RCC 7860 (cell line): Measurements from ENCODE around the gene NDUFA11.
A peak's percentile ranks its signal among the peaks of the same experiment; 100 is the strongest.

Experiments
- DNase-seq: peaks from one replicate; pipeline ENCODE4 v3.0.0-alpha.2; 2015; ENCODE audit warnings: low spot score
- FAIRE-seq: peaks from 2 replicates; lab custom pipeline; 2012; peaks lifted over from hg19 to GRCh38; lab: Jason Lieb, UNC

NDUFA11 gene

GRCh38 chr19:5903624-5904351 lies at the start of gene NDUFA11:
TSS of gene NDUFA11 (minus strand) at chr19:5903790. CDS start at chr19:5903708, 82 bp downstream.
- DNase-seq (peak; percentile 85), FAIRE-seq (no peak)

DNA sequence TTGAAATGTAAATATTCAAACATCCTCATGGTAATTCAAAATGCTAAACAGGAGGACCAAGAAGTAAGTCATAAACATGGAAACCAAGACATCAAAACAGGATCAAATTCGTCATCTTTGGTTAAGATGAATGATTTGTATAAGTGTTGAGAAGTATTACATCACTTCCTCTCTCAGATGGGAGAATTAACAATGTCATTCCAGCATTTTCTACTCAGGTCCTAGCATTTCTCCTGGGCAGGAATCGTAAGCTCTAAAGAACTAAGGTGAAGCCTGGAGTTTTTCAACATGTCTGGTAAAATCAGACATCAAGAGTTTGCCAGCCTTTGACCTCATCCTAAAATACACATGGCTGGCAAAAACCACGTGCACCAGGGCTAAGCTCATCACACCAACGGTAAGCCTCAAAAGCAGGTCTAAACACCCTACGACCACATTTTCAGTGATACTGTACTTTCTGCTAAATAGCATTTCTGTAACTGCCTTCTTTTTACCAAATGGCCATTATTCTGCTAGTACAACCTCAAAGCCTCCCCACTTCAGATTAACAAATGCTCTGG lies 49.5 kb upstream of the NDUFA11 start:
- FAIRE-seq = no peak
- DNase-seq = peak; percentile 17

GRCh38 chr19:5952193-5953029 lies 48.8 kb upstream of the NDUFA11 start:
- FAIRE-seq (no peak), DNase-seq (no peak)

DNA sequence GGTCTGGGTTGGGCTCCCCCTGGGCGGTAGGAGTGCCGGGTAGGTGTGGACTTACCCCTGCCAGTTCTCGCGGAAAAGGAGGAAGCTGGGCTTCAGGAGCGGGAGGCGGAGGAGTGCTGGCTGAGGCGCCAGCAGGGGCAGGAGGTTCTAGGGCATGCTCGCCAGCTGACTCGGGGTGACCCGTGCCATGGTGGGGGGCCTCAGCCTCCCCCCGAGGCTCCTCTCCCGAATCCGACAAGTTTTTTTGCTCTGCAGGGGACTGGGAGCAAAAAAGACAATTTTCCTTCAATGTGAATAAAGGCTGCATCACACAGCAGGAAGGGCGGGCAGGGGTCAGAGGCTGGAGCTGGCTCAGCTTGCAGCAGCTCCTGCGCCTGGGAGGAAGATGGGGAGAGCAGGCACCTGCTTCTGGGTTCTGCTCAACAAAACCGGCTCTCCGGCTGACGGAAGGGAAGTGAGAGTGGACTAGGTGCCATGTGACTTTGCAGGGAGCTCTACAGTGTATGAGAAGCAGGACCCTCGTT lies 47.8 kb upstream of the NDUFA11 start:
- FAIRE-seq (no peak), DNase-seq (no peak)

- FAIRE-seq = no peak
- no peak for DNase-seq
These were observed 47.2 kb upstream of the NDUFA11 start for GRCh38 chr19:5950741-5951140.

DNA sequence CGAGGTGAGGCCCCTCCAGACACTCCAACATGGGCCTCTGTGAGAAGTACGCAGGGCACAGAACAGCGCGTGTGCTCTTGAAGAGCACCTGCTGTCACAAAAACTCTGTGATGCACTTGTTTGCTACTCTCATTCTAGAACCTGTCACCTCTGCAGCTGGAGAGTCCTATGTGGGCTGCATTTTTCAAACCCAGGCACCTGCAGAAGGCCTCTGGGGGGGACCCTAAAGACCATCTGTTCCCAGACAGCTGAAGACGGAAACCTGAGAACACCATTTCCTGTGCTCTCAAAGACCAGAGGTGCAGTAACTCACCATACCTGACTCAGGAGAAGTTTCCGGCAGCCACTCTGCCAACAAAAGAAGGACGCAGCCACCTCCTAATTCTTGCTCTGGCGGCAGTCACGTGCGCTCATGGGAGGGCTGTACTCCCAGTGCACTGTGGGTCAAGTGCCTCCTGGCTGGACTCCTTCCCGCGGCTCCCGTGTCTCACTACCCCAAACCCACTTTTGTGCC lies 46.3 kb upstream of the NDUFA11 start:
- DNase-seq (no peak), FAIRE-seq (no peak)

DNA sequence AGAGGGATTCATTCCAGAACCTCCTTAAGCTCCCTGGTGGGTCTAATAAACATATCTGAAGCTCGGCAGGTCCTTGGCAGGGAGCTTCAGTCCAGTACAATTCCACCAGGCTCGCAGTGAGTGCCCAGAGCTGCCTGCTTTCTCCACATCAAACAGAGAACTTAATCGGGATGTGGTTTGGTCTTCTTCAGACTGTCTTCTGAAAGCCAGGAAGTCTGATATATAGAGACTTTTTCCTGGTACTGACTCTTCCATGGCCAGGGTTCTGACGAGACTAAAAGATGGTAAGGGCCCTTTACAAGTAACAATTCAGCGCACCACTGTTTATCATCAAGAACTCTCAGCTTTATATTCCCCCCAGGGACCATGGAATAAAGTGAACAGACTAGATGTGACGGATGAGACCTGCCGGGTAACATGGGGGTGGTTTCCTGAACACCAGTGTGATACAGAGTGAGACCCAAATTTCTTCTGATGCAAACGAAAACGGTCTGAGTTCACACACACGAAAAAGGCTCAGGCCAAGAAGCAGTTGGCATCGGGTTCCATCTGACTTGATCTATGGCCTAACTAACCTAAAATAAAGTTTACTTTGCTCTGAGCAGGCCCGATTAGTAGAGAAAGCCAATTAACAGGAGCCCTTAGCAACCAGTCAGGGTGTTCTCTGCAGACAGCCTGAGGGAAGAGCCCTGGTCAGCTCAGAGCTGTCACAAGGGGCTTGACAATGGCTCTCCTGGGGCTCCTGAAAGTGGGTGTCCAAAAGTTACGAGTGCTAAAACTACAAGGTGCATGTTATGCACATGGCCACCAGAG lies 45.4 kb upstream of the NDUFA11 start:
- no peak for FAIRE-seq
- no peak for DNase-seq

DNA sequence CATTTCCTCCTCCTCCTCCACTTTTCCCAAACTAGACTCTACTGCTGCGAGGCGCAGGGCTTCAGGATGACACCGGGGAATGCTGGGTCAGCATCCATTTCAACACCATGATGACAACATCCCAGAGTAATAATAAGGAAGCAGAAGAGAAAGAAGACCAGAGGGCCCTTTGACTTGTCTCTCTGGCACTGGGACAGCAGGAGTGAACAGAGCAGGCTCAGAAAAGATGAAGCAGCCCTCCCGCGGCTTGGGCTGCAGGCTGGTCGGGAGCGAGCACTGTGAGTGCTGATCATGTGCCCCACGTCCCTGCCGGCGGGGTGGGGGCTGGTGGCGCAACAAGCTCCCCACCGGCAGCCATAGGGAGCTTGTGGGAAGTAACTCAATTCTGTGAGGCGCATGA lies 43.8 kb upstream of the NDUFA11 start:
- DNase-seq = no peak
- FAIRE-seq = no peak

GRCh38 chr19:5943623-5944022 lies 40.0 kb upstream of the NDUFA11 start:
- DNase-seq (no peak), FAIRE-seq (no peak)

GRCh38 chr19:5943045-5943444 lies 39.5 kb upstream of the NDUFA11 start:
- DNase-seq = no peak
- no peak for FAIRE-seq

DNA sequence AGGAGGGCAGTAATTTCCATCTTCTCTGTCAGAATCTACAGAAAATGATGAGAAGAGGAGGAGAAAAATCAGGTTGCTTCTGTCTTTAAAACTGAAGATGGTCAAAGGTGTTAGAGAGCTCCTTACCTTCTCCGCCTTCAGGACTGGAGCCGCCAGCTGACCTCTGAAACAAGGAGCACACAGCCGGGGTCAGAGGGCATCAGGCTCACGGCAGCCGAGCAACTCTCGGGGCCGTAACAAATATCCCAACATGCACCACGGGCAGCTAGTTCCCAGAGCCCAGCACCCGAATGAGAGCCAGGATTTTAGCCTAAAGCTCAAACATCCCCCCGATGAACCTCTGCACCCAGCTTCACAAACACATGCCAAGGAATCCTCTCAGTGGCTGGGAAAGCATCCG lies 38.1 kb upstream of the NDUFA11 start:
- DNase-seq = no peak
- FAIRE-seq = no peak

DNA sequence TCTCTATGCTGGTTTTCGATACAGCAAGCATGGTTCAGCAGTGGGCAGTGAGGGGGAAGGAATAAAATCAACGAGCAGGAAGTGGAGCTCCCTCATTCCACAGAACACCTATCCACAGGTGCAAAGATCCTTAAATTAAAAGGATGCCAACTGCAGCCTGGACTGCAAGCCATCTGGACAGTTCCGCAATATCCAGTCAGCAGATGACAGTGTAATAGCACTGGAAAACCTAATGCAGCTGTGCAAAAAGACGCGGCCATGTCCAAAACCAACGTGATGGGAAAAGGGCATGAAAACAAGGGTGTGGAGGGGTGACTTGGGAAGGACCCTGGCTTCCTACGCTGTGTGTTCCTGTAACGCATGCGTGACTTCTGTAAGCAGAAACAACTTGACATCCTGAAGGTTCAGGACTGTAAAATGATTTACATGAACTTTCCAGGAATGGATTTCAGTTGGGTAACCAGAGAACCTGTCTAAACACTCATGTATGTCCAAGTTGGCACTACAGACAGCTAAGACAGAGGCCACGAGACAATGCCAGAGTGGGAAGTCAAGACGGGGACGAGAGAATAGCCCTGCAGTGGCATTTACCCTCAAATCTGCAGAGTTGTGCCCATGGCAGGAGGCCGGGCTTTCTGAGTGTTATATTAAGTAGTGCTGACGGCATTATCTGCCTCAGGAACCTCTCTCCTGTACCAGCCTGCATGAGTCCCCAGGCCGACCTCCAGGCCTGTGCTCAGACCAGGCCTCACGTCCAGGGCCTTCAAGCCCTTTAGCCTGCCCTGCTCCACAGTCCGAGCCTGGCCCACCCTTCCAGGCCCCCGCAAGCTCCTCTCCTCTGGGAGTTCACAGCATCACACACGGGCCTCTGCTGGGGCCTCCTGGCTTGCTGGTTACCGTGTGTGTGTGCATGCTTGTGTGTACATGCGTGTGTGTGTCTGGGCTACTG lies 36.9 kb upstream of the NDUFA11 start:
- no peak for DNase-seq
- FAIRE-seq = no peak

DNA sequence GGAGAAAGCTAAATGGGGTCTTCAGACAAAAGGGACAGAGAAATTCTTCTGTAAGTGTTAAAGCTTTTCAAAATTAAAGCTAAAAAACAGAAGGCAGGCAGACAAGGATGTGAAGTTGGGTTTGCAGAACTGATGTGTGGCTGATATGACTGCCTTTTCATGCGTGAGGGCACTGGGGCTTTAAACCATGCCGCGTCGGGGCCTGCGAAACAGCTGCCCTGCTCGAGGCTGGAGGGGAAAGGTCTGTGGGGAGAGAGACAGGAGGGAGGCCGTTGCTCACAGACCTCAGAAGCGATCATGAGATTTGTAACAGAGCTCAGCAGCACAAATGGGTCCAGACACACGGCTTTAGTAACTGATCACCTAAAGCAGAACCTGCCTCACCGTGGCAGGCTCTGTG lies 34.0 kb upstream of the NDUFA11 start:
- no peak for FAIRE-seq
- no peak for DNase-seq

GRCh38 chr19:5936292-5936592 lies 32.7 kb upstream of the NDUFA11 start:
- no peak for FAIRE-seq
- no peak for DNase-seq

DNA sequence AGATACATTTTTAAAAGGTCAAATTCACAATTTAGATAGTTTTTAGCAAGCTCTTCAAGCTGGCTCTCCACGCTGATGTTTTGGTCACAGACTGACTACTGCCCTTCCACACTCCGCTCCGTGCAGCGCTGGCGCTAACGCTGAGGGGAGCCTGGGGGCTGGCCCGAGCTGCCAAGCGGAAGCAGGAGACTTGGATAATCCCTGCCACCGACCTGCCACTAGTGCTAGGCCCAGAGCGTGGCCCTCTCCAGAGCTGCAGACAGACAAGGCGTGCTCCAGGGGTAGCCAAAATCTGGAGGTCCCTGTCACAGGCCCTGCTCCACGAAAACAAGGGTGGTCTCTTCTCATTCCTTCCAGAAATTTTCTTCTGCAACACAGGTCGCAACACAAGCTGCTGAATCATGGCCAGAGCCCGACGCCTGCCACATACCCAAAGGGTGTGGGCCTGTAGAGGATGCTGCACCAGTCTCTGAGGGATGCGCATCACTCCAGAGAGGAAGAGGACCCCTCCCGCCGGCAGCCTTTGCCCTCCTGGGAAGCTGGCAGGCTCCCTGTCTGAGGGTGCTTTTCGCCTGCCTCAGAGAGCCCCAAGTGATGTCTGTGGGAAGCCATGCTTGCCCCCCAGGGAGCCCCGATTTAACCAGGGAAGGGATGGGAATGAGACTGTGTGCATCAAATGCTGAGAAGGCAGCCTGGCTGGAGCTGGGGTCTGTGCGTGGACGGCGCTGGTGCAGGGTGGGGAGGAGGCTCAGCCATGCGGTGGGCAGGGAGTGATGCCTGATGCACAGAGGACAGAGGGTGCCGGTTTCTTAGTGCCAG lies 32.1 kb upstream of the NDUFA11 start:
- DNase-seq (no peak), FAIRE-seq (no peak)

DNA sequence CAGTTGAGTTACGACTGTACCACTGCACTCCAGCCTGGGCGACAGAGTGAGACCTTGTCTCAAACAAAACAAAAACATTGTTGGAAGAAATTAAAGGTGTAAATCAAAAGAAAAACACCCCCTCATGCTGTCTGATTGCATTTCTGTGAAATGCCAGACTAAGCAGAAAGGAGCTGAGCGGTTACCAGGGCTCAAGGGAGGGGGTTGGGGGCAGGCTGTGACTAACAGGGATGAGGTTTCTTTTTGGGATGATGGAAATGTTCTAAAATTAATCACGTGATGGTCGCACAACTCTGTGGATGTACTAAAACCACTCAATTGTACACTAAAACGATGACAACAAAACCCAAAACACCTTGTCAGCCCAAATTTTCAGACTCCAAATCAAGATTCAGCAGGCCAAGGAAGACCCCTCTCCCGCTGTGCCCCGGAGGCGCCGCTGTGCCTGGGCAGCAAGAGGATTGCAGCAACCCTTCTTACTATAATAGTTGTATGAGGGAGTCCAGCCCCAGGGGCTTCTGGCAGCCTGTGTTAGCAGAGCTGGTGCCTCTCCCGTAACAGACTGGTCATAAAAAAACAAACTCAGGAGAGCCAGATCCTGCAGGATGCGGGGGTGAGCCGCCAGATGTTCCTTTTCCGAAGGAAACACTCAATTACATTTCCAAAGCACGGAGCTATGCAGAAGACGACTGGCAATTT lies 31.3 kb upstream of the NDUFA11 start:
- FAIRE-seq (no peak), DNase-seq (no peak)

DNA sequence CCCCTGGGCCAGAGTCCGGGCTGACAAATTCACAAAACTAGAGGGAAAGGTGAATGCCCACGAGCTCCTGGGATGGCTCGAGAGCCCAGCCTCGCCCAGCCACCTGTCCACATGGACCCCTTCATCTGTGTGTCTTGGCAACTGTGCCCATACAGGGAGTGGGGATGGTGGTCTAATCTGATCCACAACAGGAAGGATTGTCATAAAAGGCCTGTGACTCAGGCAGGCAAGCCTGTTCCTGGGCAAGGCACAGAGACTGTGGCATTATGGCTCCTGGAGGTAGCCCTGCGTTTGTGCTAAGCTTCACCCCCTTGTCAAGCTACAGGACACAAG lies 30.4 kb upstream of the NDUFA11 start:
- DNase-seq (no peak), FAIRE-seq (no peak)

DNA sequence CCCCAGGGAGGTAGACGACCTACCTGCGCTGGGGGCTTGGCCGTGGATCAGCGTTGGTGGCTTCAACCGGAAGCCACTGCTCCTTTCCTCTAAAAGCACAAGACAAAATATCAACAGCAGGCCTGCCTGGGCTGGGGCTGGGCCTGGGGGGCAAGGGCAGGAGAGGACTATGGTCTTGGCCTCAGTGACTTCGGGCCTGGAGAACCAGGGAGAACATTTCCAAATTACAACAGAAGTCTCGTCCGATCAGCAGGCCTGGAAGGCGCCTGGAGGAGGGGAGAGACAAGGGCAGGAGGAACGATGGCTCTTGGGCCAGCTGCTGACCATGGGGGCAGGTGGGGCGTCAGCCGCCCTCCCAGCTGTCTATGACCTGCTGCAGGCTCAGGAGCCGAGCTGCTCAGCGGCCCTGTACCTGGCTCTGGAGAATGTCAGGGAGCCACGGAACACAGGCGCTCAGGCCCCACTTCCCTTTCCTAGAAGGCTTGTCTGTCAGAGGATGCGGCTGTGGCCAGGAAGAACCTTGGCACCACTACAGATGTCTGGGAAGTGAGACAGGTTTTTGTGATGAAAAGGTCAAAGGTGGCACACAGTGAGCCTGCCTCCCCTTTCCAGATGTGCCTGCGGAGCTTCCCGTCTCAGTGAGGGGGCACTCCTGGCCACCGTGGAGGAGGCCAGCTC lies 29.9 kb upstream of the NDUFA11 start:
- no peak for FAIRE-seq
- no peak for DNase-seq
